ENCODE measurements around the gene PCDHA1. TPM values are rescaled to one million over a fixed set of nuclear protein-coding genes. Genes with fewer than 3 reads are reported as not detected.
A peak's percentile ranks its signal among the peaks of the same experiment; 100 is the strongest.

PCDHA1 gene
- total RNA-seq, 4 donors from 2014 or later, result not detected

- intact Hi-C loops (cut with DNase I; ENCODE audit: low total_unique reads) (no loop called here), in situ Hi-C loops (cut with MboI; ENCODE audit: low sequenced_read_pairs in 4 of 4) (no loop called here)
- Histone ChIP-seq H3K36me3 (no peaks in the 10 kb centered on the region), H3K4me1 (no peaks in the 10 kb centered on the region), H3K27ac (no peak overlapping the region), H3K9me3 (no peaks in the 10 kb centered on the region), H3K4me3 (no peak overlapping the region), H3K27me3 (no peaks in the 10 kb centered on the region)
- TF ChIP-seq POLR2A (IDR thresholded peaks at IDR 0.05) (no peak), CTCF (IDR thresholded peaks at IDR 0.05 in 4 of 5, conservative IDR thresholded peaks at IDR 0.05 in 1 of 5) (no peak)
- DNase-seq (no peak), ATAC-seq (peak in 1 of 2 donors; percentile 70)
Observed at GRCh38 chr5:140977003-140977402, 191.1 kb downstream of the PCDHA1 start.

GRCh38 chr5:140978260-140978659, 192.3 kb downstream of the PCDHA1 start:
- DNase-seq (no peak), ATAC-seq (no peak)
- in situ Hi-C loops (cut with MboI; ENCODE audit: low sequenced_read_pairs in 4 of 4), result no loop called here
- Histone ChIP-seq H3K36me3 (no peaks in the 10 kb centered on the region), H3K27me3 (no peaks in the 10 kb centered on the region), H3K4me1 (no peaks in the 10 kb centered on the region), H3K4me3 (no peak overlapping the region), H3K9me3 (no peaks in the 10 kb centered on the region), H3K27ac (no peak overlapping the region)
- TF ChIP-seq CTCF (IDR thresholded peaks at IDR 0.05 in 4 of 5, conservative IDR thresholded peaks at IDR 0.05 in 1 of 5), result no peak
- TF ChIP-seq POLR2A (IDR thresholded peaks at IDR 0.05), result no peak
- intact Hi-C loops (cut with DNase I; ENCODE audit: low total_unique reads), result no loop called here

- ATAC-seq (no peak), DNase-seq (no peak)
- H3K4me3 ChIP-seq, result no peak overlapping the region
- H3K4me1 ChIP-seq, result no peaks in the 10 kb centered on the region
- H3K9me3 ChIP-seq, result no peaks in the 10 kb centered on the region
- H3K27ac ChIP-seq, result no peak overlapping the region
- in situ Hi-C loops (cut with MboI; ENCODE audit: low sequenced_read_pairs in 4 of 4), result no loop called here
- no peaks in the 10 kb centered on the region for H3K36me3 ChIP-seq
- TF ChIP-seq POLR2A (IDR thresholded peaks at IDR 0.05) (no peak), CTCF (IDR thresholded peaks at IDR 0.05 in 4 of 5, conservative IDR thresholded peaks at IDR 0.05 in 1 of 5) (no peak)
- no peaks in the 10 kb centered on the region for H3K27me3 ChIP-seq
- intact Hi-C loops (cut with DNase I; ENCODE audit: low total_unique reads), result no loop called here
Observed at GRCh38 chr5:140978983-140979382, 193.0 kb downstream of the PCDHA1 start.

- Histone ChIP-seq H3K4me3 (no peak overlapping the region), H3K27ac (no peak overlapping the region), H3K36me3 (no peaks in the 10 kb centered on the region), H3K4me1 (no peaks in the 10 kb centered on the region), H3K27me3 (peaks cover 0 to 2% (median 0%) of the 10 kb centered on the region in 3 donors), H3K9me3 (no peaks in the 10 kb centered on the region)
- no peak for TF ChIP-seq CTCF (IDR thresholded peaks at IDR 0.05 in 4 of 5, conservative IDR thresholded peaks at IDR 0.05 in 1 of 5)
- TF ChIP-seq POLR2A (IDR thresholded peaks at IDR 0.05), result no peak
- DNase-seq (no peak), ATAC-seq (no peak)
- intact Hi-C loops (cut with DNase I; ENCODE audit: low total_unique reads) (no loop called here), in situ Hi-C loops (cut with MboI; ENCODE audit: low sequenced_read_pairs in 4 of 4) (no loop called here)
Observed at GRCh38 chr5:140982083-140982716, 196.3 kb downstream of the PCDHA1 start.

- H3K36me3 ChIP-seq, result no peaks in the 10 kb centered on the region
- H3K27ac ChIP-seq, result no peak overlapping the region
- H3K4me1 ChIP-seq, result no peaks in the 10 kb centered on the region
- H3K4me3 ChIP-seq, result no peak overlapping the region
- intact Hi-C loops (cut with DNase I; ENCODE audit: low total_unique reads) (no loop called here), in situ Hi-C loops (cut with MboI; ENCODE audit: low sequenced_read_pairs in 4 of 4) (no loop called here)
- H3K9me3 ChIP-seq, result no peaks in the 10 kb centered on the region
- peaks cover 0 to 2% (median 0%) of the 10 kb centered on the region in 3 donors for H3K27me3 ChIP-seq
- ATAC-seq (no peak), DNase-seq (no peak)
- TF ChIP-seq POLR2A (IDR thresholded peaks at IDR 0.05), result no peak
Observed at GRCh38 chr5:140986117-140986521, 200.2 kb downstream of the PCDHA1 start.

Data from gastrocnemius medialis (tissue), 4 donors.